H1 (cell line): ENCODE results near the gene DDB1. TPM values are rescaled to one million over a fixed set of nuclear protein-coding genes. Genes with fewer than 3 reads are reported as not detected.

ENCODE experiments used
- CTCF ChIA-PET: fragments of 300-600 bp; sonication (Branson Sonifier 250); formaldehyde crosslinking; loops from one replicate; lab custom pipeline; 2021; ENCODE audit not compliant: partially characterized antibody; lab: Charles Lee
- POLR2A ChIA-PET: fragments of 300-600 bp; sonication (Branson Sonifier 250); formaldehyde crosslinking; loops from one replicate; lab custom pipeline; 2021; ENCODE audit warnings: inconsistent platforms; ENCODE audit not compliant: partially characterized antibody; lab: Charles Lee
- DNase-seq, 2 experiments: peaks; one replicate each; pipeline versions ENCODE4 v3.0.0 to v3.0.0-alpha.2; 2010 to 2022; ENCODE audit warnings: low spot score in 2 of 2, low read depth in 1 of 2, mixed read lengths in 1 of 2
- FAIRE-seq: peaks from 2 replicates; lab custom pipeline; 2011; peaks lifted over from hg19 to GRCh38; lab: Jason Lieb, UNC
- H2AFZ ChIP-seq: 2 replicates; pipeline ENCODE4 v1.8.1; 2012; ENCODE audit warnings: low read length, inconsistent platforms
- H2AK5ac ChIP-seq: 2 replicates; pipeline ENCODE4 v1.6.1; 2013; ENCODE audit warnings: low read depth, low read length
- H2BK120ac ChIP-seq: replicated peaks from 2 replicates; pipeline ENCODE3; 2013; ENCODE audit warnings: low read depth, low read length, inconsistent platforms
- H2BK12ac ChIP-seq: 2 replicates; pipeline ENCODE4 v1.6.1; 2013; ENCODE audit warnings: low read depth, low read length
- H2BK15ac ChIP-seq: 2 replicates; pipeline ENCODE4 v1.6.1; 2013; ENCODE audit warnings: low read length
- H2BK20ac ChIP-seq: 2 replicates; pipeline ENCODE4 v1.6.1; 2013; ENCODE audit warnings: low read length
- H2BK5ac ChIP-seq: 2 replicates; pipeline ENCODE4 v1.6.1; 2013; ENCODE audit warnings: low read depth, low read length
- H3K14ac ChIP-seq: 2 replicates; pipeline ENCODE4 v1.6.1; 2013; ENCODE audit warnings: inconsistent platforms; ENCODE audit not compliant: insufficient read length
- H3K18ac ChIP-seq: 2 replicates; pipeline ENCODE4 v1.6.1; 2013; ENCODE audit warnings: low read length; ENCODE audit errors: extremely low read depth
- H3K23ac ChIP-seq: 2 replicates; pipeline ENCODE4 v1.6.1; 2013; ENCODE audit warnings: inconsistent platforms; ENCODE audit not compliant: insufficient read length
- H3K23me2 ChIP-seq: 2 replicates; pipeline ENCODE4 v1.6.1; 2013; ENCODE audit warnings: low read depth, low read length
- H3K27ac ChIP-seq: 2 replicates; pipeline ENCODE4 v1.6.1; 2011; ENCODE audit warnings: low read depth, low read length, inconsistent platforms
- H3K27me3 ChIP-seq, 4 experiments: replicated peaks in 1 of 4; 1 replicate in 1 of 4; 2 replicates in 3 of 4; pipeline versions ENCODE4 v1.6.1 to v1.8.1; 2011 to 2013; ENCODE audit warnings: low read length in 3 of 4, mild to moderate bottlenecking in 3 of 4, inconsistent platforms in 2 of 4, mixed read lengths in 2 of 4, moderate library complexity in 1 of 4; ENCODE audit not compliant: control insufficient read depth in 3 of 4, insufficient read depth in 3 of 4; ENCODE audit errors: extremely low read depth in 1 of 4
- H3K36me3 ChIP-seq, 4 experiments: 2 replicates each; pipeline versions ENCODE4 v1.6.1 to v1.8.1; 2011 to 2013; ENCODE audit warnings: mild to moderate bottlenecking in 4 of 4, low read length in 3 of 4, moderate library complexity in 2 of 4, control low read depth in 1 of 4, inconsistent platforms in 1 of 4; ENCODE audit not compliant: insufficient read depth in 4 of 4, control insufficient read depth in 2 of 4
- H3K4ac ChIP-seq: replicated peaks from 2 replicates; pipeline ENCODE3; 2013; ENCODE audit warnings: low read length, low read depth, mixed read lengths, inconsistent platforms; ENCODE audit not compliant: insufficient read length
- H3K4me1 ChIP-seq, 4 experiments: replicated peaks in 1 of 4; 1 replicate in 1 of 4; 2 replicates in 3 of 4; pipeline versions ENCODE4 v1.6.1 to v1.8.1; 2011 to 2013; ENCODE audit warnings: low read length in 3 of 4, inconsistent platforms in 2 of 4, mixed read lengths in 1 of 4; ENCODE audit not compliant: insufficient read depth in 4 of 4, control insufficient read depth in 3 of 4
- H3K4me2 ChIP-seq, 2 experiments: 2 replicates each; pipeline versions ENCODE4 v1.6.1 to v1.8.1; 2011 to 2013; ENCODE audit warnings: low read depth in 2 of 2, low read length in 2 of 2, control low read depth in 1 of 2, inconsistent platforms in 1 of 2, mild to moderate bottlenecking in 1 of 2; ENCODE audit not compliant: insufficient read depth in 1 of 2
- H3K4me3 ChIP-seq, 4 experiments: fragments of 200-600, 300-600 bp in 1 of 4; sonication (generic), shearing (Covaris generic), sonication (Bioruptor Twin) in 1 of 4; 2 replicates each; pipeline versions ENCODE4 v1.5.1 to v1.8.1; 2011 to 2016; ENCODE audit warnings: low read length in 4 of 4, low read depth in 3 of 4, control low read depth in 2 of 4, inconsistent platforms in 2 of 4, mild to moderate bottlenecking in 2 of 4, mixed read lengths in 1 of 4, moderate library complexity in 1 of 4; ENCODE audit not compliant: insufficient read depth in 2 of 4; ENCODE audit errors: extremely low read depth in 1 of 4
- H3K56ac ChIP-seq: replicated peaks from 2 replicates; pipeline ENCODE3; 2013; ENCODE audit warnings: low read depth, mild to moderate bottlenecking, mixed read lengths, low read length, inconsistent platforms; ENCODE audit not compliant: insufficient read length
- H3K79me1 ChIP-seq: 2 replicates; pipeline ENCODE4 v1.6.1; 2013; ENCODE audit warnings: low read depth, low read length, control low read depth
- H3K79me2 ChIP-seq, 2 experiments: 2 replicates each; pipeline versions ENCODE4 v1.6.1 to v1.8.1; 2012 to 2013; ENCODE audit warnings: low read length in 2 of 2, mild to moderate bottlenecking in 2 of 2, inconsistent platforms in 1 of 2; ENCODE audit not compliant: insufficient read depth in 2 of 2, control insufficient read depth in 1 of 2
- H3K9ac ChIP-seq, 4 experiments: replicated peaks in 1 of 4; 1 replicate in 1 of 4; 2 replicates in 3 of 4; pipeline versions ENCODE4 v1.6.1 to v1.8.1; 2011 to 2013; ENCODE audit warnings: low read depth in 3 of 4, low read length in 3 of 4, control low read depth in 2 of 4, mild to moderate bottlenecking in 2 of 4, moderate library complexity in 2 of 4, inconsistent platforms in 1 of 4; ENCODE audit errors: extremely low read depth in 1 of 4
- H3K9me3 ChIP-seq, 2 experiments: 2 replicates each; pipeline versions ENCODE4 v1.6.1 to v1.8.1; 2012 to 2013; ENCODE audit warnings: mild to moderate bottlenecking in 2 of 2, moderate library complexity in 2 of 2, control low read depth in 1 of 2, inconsistent platforms in 1 of 2, low read depth in 1 of 2, low read length in 1 of 2, mixed read lengths in 1 of 2; ENCODE audit not compliant: insufficient read depth in 2 of 2
- H4K20me1 ChIP-seq, 2 experiments: replicated peaks in 1 of 2; 2 replicates each; pipeline versions ENCODE3 to v1.8.1; 2011 to 2013; ENCODE audit warnings: inconsistent platforms in 2 of 2, low read length in 2 of 2, mild to moderate bottlenecking in 1 of 2; ENCODE audit not compliant: insufficient read depth in 2 of 2, control insufficient read depth in 1 of 2
- H4K5ac ChIP-seq: 2 replicates; pipeline ENCODE4 v1.6.1; 2013; ENCODE audit warnings: low read length, low read depth, mixed read lengths, inconsistent platforms; ENCODE audit not compliant: insufficient read length
- H4K8ac ChIP-seq: 2 replicates; pipeline ENCODE4 v1.8.0; 2013; ENCODE audit warnings: mild to moderate bottlenecking, moderate library complexity, low read length, inconsistent platforms; ENCODE audit not compliant: insufficient read depth; ENCODE audit errors: extremely low read depth
- H4K91ac ChIP-seq: replicated peaks from 2 replicates; pipeline ENCODE3; 2013; ENCODE audit warnings: low read length, mixed read lengths, inconsistent platforms; ENCODE audit not compliant: insufficient read length
- CHD2 ChIP-seq: IDR thresholded peaks from 2 replicates; pipeline ENCODE4 v1.6.1; 2012; ENCODE audit warnings: low read length, improper control_type of control experiment
- EGR1 ChIP-seq: IDR thresholded peaks from 2 replicates; pipeline ENCODE4 v1.6.1; 2011; ENCODE audit warnings: low read depth, low read length, borderline replicate concordance
- KDM4A ChIP-seq: IDR thresholded peaks from one replicate; pipeline ENCODE4 v1.7.1; 2012; ENCODE audit warnings: low read depth, mild to moderate bottlenecking, moderate library complexity, low read length, inconsistent platforms; ENCODE audit not compliant: severe bottlenecking
- POU5F1 ChIP-seq: IDR thresholded peaks from 2 replicates; pipeline ENCODE4 v1.6.1; 2011; ENCODE audit warnings: low read depth, mild to moderate bottlenecking, low read length, moderate library complexity
- SP2 ChIP-seq: IDR thresholded peaks from 2 replicates; pipeline ENCODE4 v1.6.1; 2012; ENCODE audit warnings: mild to moderate bottlenecking, low read length, inconsistent platforms
- SUZ12 ChIP-seq: fragments of 200-600 bp; sonication (generic); IDR thresholded peaks from 2 replicates; pipeline ENCODE4 v1.6.1; 2012; ENCODE audit warnings: mild to moderate bottlenecking, inconsistent platforms, low read length, moderate library complexity, mixed read lengths
- TAF1 ChIP-seq: IDR thresholded peaks from 2 replicates; pipeline ENCODE4 v1.6.1; 2011; ENCODE audit warnings: mild to moderate bottlenecking, low read depth, low read length
- ZNF274 ChIP-seq: IDR thresholded peaks from 2 replicates; pipeline ENCODE4 v1.7.0; 2012; ENCODE audit warnings: low read length, borderline replicate concordance; ENCODE audit errors: extremely low read depth
- WGBS, 2 experiments: shearing (Covaris generic) in 1 of 2; methylation state at CpG; one replicate each; pipeline versions ENCODE4 v1.1.6 to v1.1.7; 2013 to 2015; ENCODE audit warnings: low lambda C conversion rate in 2 of 2, mixed read lengths in 2 of 2, inconsistent platforms in 1 of 2, low coverage in 1 of 2, missing lambda C conversion rate in 1 of 2; ENCODE audit not compliant: insufficient replicate concordance in 2 of 2, insufficient coverage in 1 of 2, insufficient read length in 1 of 2; ENCODE audit errors: extremely low coverage in 1 of 2, missing lambda C conversion rate in 1 of 2; 5-methylcytosine and 5-hydroxymethylcytosine counted together
- polyA plus RNA-seq, 7 experiments: library from polyadenylated mRNA; depleted of rRNA in 3 of 7; stranded (reverse) in 5 of 7; unstranded in 2 of 7; fragments of >200 nt in 5 of 7; fragments of 200-250 nt in 2 of 7; gene quantifications; 1 replicate in 5 of 7; 2 replicates in 1 of 7; 4 replicates in 1 of 7; pipeline versions ENCODE4 v1.2.1 to v1.2.3, GENCODE V29; 2011 to 2013; ENCODE audit warnings: missing spikeins in 2 of 7, mixed read lengths in 2 of 7
- total RNA-seq: library from RNA; stranded (reverse); fragmentation: NEBNext Ultra II Directional; extraction: Animal tissue kit (Norgen Biotek cat#: 25700); gene quantifications from 2 replicates; pipeline ENCODE4 v1.2.1, GENCODE V29; 2021
- TF ChIP-seq, protein P1 (sequence below), 3 experiments: IDR thresholded peaks; 1 replicate in 2 of 3; 2 replicates in 1 of 3; pipeline versions ENCODE4 v1.5.1 to v1.6.1; 2011; ENCODE audit warnings: low read length in 3 of 3, mild to moderate bottlenecking in 3 of 3, inconsistent platforms in 2 of 3, low read depth in 1 of 3, moderate library complexity in 1 of 3; ENCODE audit not compliant: insufficient read depth in 1 of 3; ENCODE audit errors: control extremely low read depth in 1 of 3
- TF ChIP-seq, protein P2 (sequence below): IDR thresholded peaks from 2 replicates; pipeline ENCODE4 v1.6.1; 2012; ENCODE audit warnings: low read length, inconsistent platforms

Gene DDB1
- total and polyA plus RNA-seq, 2 of the 8 experiments (the other 6 are each of a cell fraction or from before 2014, with no cell fraction given): 275 to 306 TPM

DNA sequence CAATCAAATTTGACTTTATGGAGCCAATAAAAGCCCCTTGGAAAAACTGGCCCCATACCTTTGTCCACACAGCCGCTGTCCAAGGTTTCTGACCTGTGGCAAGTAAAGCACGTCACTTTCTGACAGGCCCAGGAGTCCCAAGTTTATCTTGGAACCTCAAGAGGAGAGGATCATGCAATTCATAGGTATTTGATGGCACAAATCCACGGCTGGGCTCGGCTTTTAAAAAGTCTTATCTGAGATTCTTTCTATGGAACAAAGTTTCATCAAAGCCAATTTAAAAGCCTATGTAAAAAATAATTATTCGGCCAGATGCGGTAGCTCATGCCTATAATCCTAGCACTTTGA is 42.8 kb upstream of the DDB1 start:
- WGBS, 2 experiments: 92% methylated on average over 6 of the region's 6 CpGs; no CpG with 5 or more reads in 1 of the 2 experiments
- H2BK5ac ChIP-seq: no peak overlapping the region
- no peak overlapping the region for H4K5ac ChIP-seq
- FAIRE-seq: no peak
- POLR2A ChIA-PET: interaction anchor here (0.6 to 38.6 kb wide), 3 partner anchors 10 to 106 kb away, joined by 3 to 1106 read pairs (median 8); partner anchors contain the start of genes CYB561A3, DDB1, TKFC and TMEM138
- no peak overlapping the region for H2AK5ac ChIP-seq
- H2BK120ac ChIP-seq: no peak overlapping the region
- no peak overlapping the region for H3K23ac ChIP-seq
- H3K4ac ChIP-seq: no peak overlapping the region
- H3K27me3 ChIP-seq: no peaks in the 10 kb centered on the region
- H3K4me2 ChIP-seq: no peak overlapping the region
- H3K9ac ChIP-seq: no peak overlapping the region
- DNase-seq: no peak
- no peaks in the 10 kb centered on the region for H4K20me1 ChIP-seq
- H3K23me2 ChIP-seq: no peaks in the 10 kb centered on the region
- no peak overlapping the region for H3K4me3 ChIP-seq
- no peak overlapping the region for H2AFZ ChIP-seq
- H2BK12ac ChIP-seq: no peak overlapping the region
- no peaks in the 10 kb centered on the region for H3K79me1 ChIP-seq
- H3K56ac ChIP-seq: no peak overlapping the region
- H3K36me3 ChIP-seq: peaks cover 0 to 34% (median 9%) of the 10 kb centered on the region in 4 experiments; a peak in 4 of 8 replicates
- peaks cover 16 to 19% of the 10 kb centered on the region in 2 experiments for H3K9me3 ChIP-seq
- no peak overlapping the region for H3K14ac ChIP-seq
- no peak overlapping the region for H4K8ac ChIP-seq
- no peak overlapping the region for H3K18ac ChIP-seq
- CTCF ChIA-PET: interaction anchor here (1.0 to 4.5 kb wide), 4 partner anchors 9 to 39 kb away, joined by 4 to 21 read pairs (median 8); partner anchors contain the start of gene TMEM138
- no peak overlapping the region for H3K27ac ChIP-seq
- H4K91ac ChIP-seq: no peak overlapping the region
- H3K79me2 ChIP-seq: no peaks in the 10 kb centered on the region
- H3K4me1 ChIP-seq: no peaks in the 10 kb centered on the region
- no peak overlapping the region for H2BK20ac ChIP-seq
- no peak overlapping the region for H2BK15ac ChIP-seq
- TF ChIP-seq POU5F1 (no peak), EGR1 (no peak), SP2 (no peak), ZNF274 (no peak), CHD2 (no peak), KDM4A (no peak), TAF1 (no peak), SUZ12 (no peak)
- TF ChIP-seq, protein P1, sequence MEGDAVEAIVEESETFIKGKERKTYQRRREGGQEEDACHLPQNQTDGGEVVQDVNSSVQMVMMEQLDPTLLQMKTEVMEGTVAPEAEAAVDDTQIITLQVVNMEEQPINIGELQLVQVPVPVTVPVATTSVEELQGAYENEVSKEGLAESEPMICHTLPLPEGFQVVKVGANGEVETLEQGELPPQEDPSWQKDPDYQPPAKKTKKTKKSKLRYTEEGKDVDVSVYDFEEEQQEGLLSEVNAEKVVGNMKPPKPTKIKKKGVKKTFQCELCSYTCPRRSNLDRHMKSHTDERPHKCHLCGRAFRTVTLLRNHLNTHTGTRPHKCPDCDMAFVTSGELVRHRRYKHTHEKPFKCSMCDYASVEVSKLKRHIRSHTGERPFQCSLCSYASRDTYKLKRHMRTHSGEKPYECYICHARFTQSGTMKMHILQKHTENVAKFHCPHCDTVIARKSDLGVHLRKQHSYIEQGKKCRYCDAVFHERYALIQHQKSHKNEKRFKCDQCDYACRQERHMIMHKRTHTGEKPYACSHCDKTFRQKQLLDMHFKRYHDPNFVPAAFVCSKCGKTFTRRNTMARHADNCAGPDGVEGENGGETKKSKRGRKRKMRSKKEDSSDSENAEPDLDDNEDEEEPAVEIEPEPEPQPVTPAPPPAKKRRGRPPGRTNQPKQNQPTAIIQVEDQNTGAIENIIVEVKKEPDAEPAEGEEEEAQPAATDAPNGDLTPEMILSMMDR (IDR thresholded peaks at IDR 0.05; ENCODE audit: control extremely low read depth in 1 of 3, insufficient read depth in 1 of 3, low read depth in 1 of 3, low read length in 3 of 3): no peak
- TF ChIP-seq, protein P2, sequence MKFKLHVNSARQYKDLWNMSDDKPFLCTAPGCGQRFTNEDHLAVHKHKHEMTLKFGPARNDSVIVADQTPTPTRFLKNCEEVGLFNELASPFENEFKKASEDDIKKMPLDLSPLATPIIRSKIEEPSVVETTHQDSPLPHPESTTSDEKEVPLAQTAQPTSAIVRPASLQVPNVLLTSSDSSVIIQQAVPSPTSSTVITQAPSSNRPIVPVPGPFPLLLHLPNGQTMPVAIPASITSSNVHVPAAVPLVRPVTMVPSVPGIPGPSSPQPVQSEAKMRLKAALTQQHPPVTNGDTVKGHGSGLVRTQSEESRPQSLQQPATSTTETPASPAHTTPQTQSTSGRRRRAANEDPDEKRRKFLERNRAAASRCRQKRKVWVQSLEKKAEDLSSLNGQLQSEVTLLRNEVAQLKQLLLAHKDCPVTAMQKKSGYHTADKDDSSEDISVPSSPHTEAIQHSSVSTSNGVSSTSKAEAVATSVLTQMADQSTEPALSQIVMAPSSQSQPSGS: no peak
